SK-N-SH (cell line): ENCODE results near the gene FOXP1.

Source experiments
- CTCF ChIP-seq: fragments of 200-600 bp; sonication (generic); IDR thresholded peaks from 2 replicates; pipeline ENCODE4 v1.6.1; 2017; ENCODE audit warnings: antibody characterized with exemption, mild to moderate bottlenecking, moderate library complexity
- EP300 ChIP-seq, 2 experiments: IDR thresholded peaks; 2 replicates each; pipeline versions ENCODE4 v1.4.0 to v1.6.1; 2012; ENCODE audit warnings: borderline replicate concordance in 1 of 2, low read depth in 1 of 2, low read length in 1 of 2
- JUND ChIP-seq: IDR thresholded peaks from 2 replicates; pipeline ENCODE4 v1.4.0; 2012
- MXI1 ChIP-seq: IDR thresholded peaks from 2 replicates; pipeline ENCODE4 v1.6.1; 2012; ENCODE audit warnings: mild to moderate bottlenecking, low read depth, low read length, improper control_type of control experiment
- NRF1 ChIP-seq: IDR thresholded peaks from 2 replicates; pipeline ENCODE4 v1.6.1; 2012; ENCODE audit warnings: low read depth, mild to moderate bottlenecking, low read length
- PBX3 ChIP-seq: IDR thresholded peaks from 2 replicates; pipeline ENCODE4; 2012
- POLR2AphosphoS5 ChIP-seq: IDR thresholded peaks from 2 replicates; pipeline ENCODE4 v1.6.1; 2012; ENCODE audit warnings: low read depth, low read length
- RAD21 ChIP-seq: IDR thresholded peaks from 2 replicates; pipeline ENCODE4 v1.6.1; 2012; ENCODE audit warnings: mild to moderate bottlenecking, low read length
- REST ChIP-seq: IDR thresholded peaks from 2 replicates; pipeline ENCODE4 v1.6.1; 2012; ENCODE audit warnings: mild to moderate bottlenecking, low read depth, low read length, moderate library complexity
- RFX5 ChIP-seq: IDR thresholded peaks from 2 replicates; pipeline ENCODE4 v1.6.1; 2012; ENCODE audit warnings: mild to moderate bottlenecking, improper control_type of control experiment, low read length
- USF2 ChIP-seq: fragments of 150-350 bp; IDR thresholded peaks from 2 replicates; pipeline ENCODE4 v1.6.1; 2017; ENCODE audit warnings: antibody characterized with exemption, low read length, low read depth, borderline replicate concordance

- TF ChIP-seq USF2 (no peak), POLR2AphosphoS5 (no peak), CTCF (no peak), PBX3 (no peak), RAD21 (no peak), REST (no peak), RFX5 (no peak), JUND (no peak), NRF1 (no peak), MXI1 (no peak), EP300 (IDR thresholded peaks at IDR 0.05; ENCODE audit: borderline replicate concordance in 1 of 2, low read depth in 1 of 2, low read length in 1 of 2) (no peak)
These were observed 252.6 kb downstream of the FOXP1 start for GRCh38 chr3:71330909-71331308.
